Measurements from ENCODE around the gene TM4SF18.

- TF ChIP-seq CTCF (IDR thresholded peaks at IDR 0.05) (no peak), POLR2A (IDR thresholded peaks at IDR 0.05) (no peak)
Observed at GRCh38 chr3:149366941-149367840, 33.8 kb upstream of the TM4SF18 start.

All from uterus (tissue), 2 donors.